Measurements from ENCODE around the gene SLC35A3. TPM values are rescaled to one million over a fixed set of nuclear protein-coding genes. Genes with fewer than 3 reads are reported as not detected.

Gene SLC35A3
- total RNA-seq, 1 experiment from 2014 or later = 46.5 TPM

DNA sequence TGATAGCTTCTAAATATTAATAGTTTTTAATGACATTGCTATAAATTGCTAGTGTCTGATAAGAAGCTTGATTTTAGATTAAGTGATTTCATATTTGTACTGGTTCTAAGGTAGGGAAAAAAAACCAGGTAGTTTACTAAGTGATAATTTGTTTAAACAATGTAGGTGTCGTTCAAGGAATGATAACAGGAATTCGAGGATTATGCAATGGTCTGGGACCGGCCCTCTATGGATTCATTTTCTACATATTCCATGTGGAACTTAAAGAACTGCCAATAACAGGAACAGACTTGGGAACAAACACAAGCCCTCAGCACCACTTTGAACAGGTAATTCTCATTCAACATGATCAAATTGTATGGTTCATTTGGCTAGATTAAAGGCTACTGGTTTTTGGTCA lies 110.5 kb downstream of the SLC35A3 start:
- ChIA-PET POLR2A (ENCODE audit: unreplicated experiment) (no interaction called here), CTCF (no interaction called here)
- no peak overlapping the region for H3K4me3 ChIP-seq (ENCODE audit: low read length)
- H2AFZ ChIP-seq (ENCODE audit: low read length) = no peak overlapping the region
- no peaks in the 10 kb centered on the region for H3K27me3 ChIP-seq (ENCODE audit: low read length)
- H3K79me2 ChIP-seq (ENCODE audit: low read length) = no peaks in the 10 kb centered on the region
- H3K27ac ChIP-seq (ENCODE audit: low read length) = no peak overlapping the region
- H3K9ac ChIP-seq (ENCODE audit: low read length) = no peak overlapping the region
- ATAC-seq (no peak), DNase-seq (no peak)
- no peak overlapping the region for H3K4me2 ChIP-seq (ENCODE audit: low read length)
- no peaks in the 10 kb centered on the region for H3K4me1 ChIP-seq (ENCODE audit: insufficient read depth, low read length)
- BruUV-seq (replicated peaks) = no TSS peak
- no peaks in the 10 kb centered on the region for H4K20me1 ChIP-seq (ENCODE audit: low read length)
- H3K9me3 ChIP-seq (ENCODE audit: low read length) = no peaks in the 10 kb centered on the region
- intact Hi-C loops (cut with micrococcal nuclease) = no loop called here
- no peaks in the 10 kb centered on the region for H3K9me2 ChIP-seq (replicated peaks; ENCODE audit: low read length)
- H3F3A ChIP-seq (ENCODE audit: low read length, unreplicated experiment) = no peaks in the 10 kb centered on the region
- peaks cover 48% of the 10 kb centered on the region for H3K36me3 ChIP-seq (ENCODE audit: low read depth, low read length)
- TF ChIP-seq EZH2 (IDR thresholded peaks at IDR 0.05; ENCODE audit: low read length, unreplicated experiment) (no peak), EZH2phosphoT487 (IDR thresholded peaks at IDR 0.05; ENCODE audit: borderline replicate concordance, low read length) (no peak)
- TF ChIP-seq, protein P1, sequence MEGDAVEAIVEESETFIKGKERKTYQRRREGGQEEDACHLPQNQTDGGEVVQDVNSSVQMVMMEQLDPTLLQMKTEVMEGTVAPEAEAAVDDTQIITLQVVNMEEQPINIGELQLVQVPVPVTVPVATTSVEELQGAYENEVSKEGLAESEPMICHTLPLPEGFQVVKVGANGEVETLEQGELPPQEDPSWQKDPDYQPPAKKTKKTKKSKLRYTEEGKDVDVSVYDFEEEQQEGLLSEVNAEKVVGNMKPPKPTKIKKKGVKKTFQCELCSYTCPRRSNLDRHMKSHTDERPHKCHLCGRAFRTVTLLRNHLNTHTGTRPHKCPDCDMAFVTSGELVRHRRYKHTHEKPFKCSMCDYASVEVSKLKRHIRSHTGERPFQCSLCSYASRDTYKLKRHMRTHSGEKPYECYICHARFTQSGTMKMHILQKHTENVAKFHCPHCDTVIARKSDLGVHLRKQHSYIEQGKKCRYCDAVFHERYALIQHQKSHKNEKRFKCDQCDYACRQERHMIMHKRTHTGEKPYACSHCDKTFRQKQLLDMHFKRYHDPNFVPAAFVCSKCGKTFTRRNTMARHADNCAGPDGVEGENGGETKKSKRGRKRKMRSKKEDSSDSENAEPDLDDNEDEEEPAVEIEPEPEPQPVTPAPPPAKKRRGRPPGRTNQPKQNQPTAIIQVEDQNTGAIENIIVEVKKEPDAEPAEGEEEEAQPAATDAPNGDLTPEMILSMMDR (conservative IDR thresholded peaks at IDR 0.05; ENCODE audit: low read depth, low read length) = no peak

Other genes starting within 250 kb of the SLC35A3 start
- 14.5 and 16.3 TPM in 2 replicates for gene FRRS1, start 203.4 kb upstream of the SLC35A3 start, total RNA-seq (2014; rRNA removed)
- gene AGL, start 119.6 kb upstream of the SLC35A3 start, total RNA-seq (2014; rRNA removed) = 8.7 and 9.8 TPM in 2 replicates
- 9.0 and 9.2 TPM in 2 replicates for gene SASS6, start 162.9 kb downstream of the SLC35A3 start, total RNA-seq (2014; rRNA removed)
- gene TRMT13, start 163.2 kb downstream of the SLC35A3 start, total RNA-seq (2014; rRNA removed) = 6.7 and 9.4 TPM in 2 replicates
- gene LRRC39, start 208.3 kb downstream of the SLC35A3 start, total RNA-seq (2014; rRNA removed) = 0.84 and 0.86 TPM in 2 replicates

Measured in PC-3 (cell line).